HG02588 (cell line): ENCODE measurements around the gene EML1.

ENCODE experiments used
- ATAC-seq: cut with Tn5 transposase; IDR thresholded peaks from one replicate; pipeline ENCODE4 v1.9.1; 2021; ENCODE audit warnings: mild to moderate bottlenecking, moderate library complexity; ENCODE audit not compliant: unreplicated experiment

The EML1 gene

GRCh38 chr14:99891266-99891665 is 98.1 kb downstream of the EML1 start:
- ATAC-seq, result no peak

- no peak for ATAC-seq
Measured at GRCh38 chr14:99891900-99892299, 98.7 kb downstream of the EML1 start.

- no peak for ATAC-seq
Measured at GRCh38 chr14:99892406-99892805, 99.2 kb downstream of the EML1 start.

GRCh38 chr14:99896361-99896760 is 103.1 kb downstream of the EML1 start:
- ATAC-seq, result no peak

GRCh38 chr14:99899578-99900178 is 106.5 kb downstream of the EML1 start:
- ATAC-seq, result no peak

GRCh38 chr14:99902925-99903324 is 109.7 kb downstream of the EML1 start:
- ATAC-seq, result no peak

GRCh38 chr14:99904506-99904905 is 111.3 kb downstream of the EML1 start:
- ATAC-seq, result no peak

- no peak for ATAC-seq
Measured at GRCh38 chr14:99905121-99905520, 111.9 kb downstream of the EML1 start.

GRCh38 chr14:99907761-99908652 is 114.8 kb downstream of the EML1 start:
- ATAC-seq, result no peak

GRCh38 chr14:99908653-99909250 is 115.5 kb downstream of the EML1 start:
- ATAC-seq, result no peak

- ATAC-seq, result no peak
Measured at GRCh38 chr14:99909513-99910064, 116.4 kb downstream of the EML1 start.

- no peak for ATAC-seq
Measured at GRCh38 chr14:99910337-99911309, 117.4 kb downstream of the EML1 start.

GRCh38 chr14:99915305-99916090 is 122.3 kb downstream of the EML1 start:
- no peak for ATAC-seq

- ATAC-seq, result no peak
Measured at GRCh38 chr14:99916091-99916383, 122.8 kb downstream of the EML1 start.

GRCh38 chr14:99918781-99919180 is 125.6 kb downstream of the EML1 start:
- no peak for ATAC-seq

- ATAC-seq, result no peak
Measured at GRCh38 chr14:99921425-99921824, 128.2 kb downstream of the EML1 start.

GRCh38 chr14:99924379-99924778 is 131.2 kb downstream of the EML1 start:
- no peak for ATAC-seq

GRCh38 chr14:99925471-99925870 is 132.3 kb downstream of the EML1 start:
- ATAC-seq, result no peak

- ATAC-seq, result no peak
Measured at GRCh38 chr14:99928963-99929362, 135.8 kb downstream of the EML1 start.

GRCh38 chr14:99929601-99930000 is 136.4 kb downstream of the EML1 start:
- no peak for ATAC-seq
